Stimulated activated CD4-positive, alpha-beta T cell treated with anti-CD3 and anti-CD28 coated beads, Interleukin-12 subunit alpha, Interleukin-12 subunit beta, amount 100 ng/mL, for 48 hours (primary cell): ENCODE data around the gene MESP2.

Experiments used
- DNase-seq, 3 donors: peaks; one replicate each; pipeline ENCODE4 v3.0.0-alpha.2; 2020; ENCODE audit warnings: low read depth in 2 of 3, low spot score in 1 of 3

Gene MESP2

DNA sequence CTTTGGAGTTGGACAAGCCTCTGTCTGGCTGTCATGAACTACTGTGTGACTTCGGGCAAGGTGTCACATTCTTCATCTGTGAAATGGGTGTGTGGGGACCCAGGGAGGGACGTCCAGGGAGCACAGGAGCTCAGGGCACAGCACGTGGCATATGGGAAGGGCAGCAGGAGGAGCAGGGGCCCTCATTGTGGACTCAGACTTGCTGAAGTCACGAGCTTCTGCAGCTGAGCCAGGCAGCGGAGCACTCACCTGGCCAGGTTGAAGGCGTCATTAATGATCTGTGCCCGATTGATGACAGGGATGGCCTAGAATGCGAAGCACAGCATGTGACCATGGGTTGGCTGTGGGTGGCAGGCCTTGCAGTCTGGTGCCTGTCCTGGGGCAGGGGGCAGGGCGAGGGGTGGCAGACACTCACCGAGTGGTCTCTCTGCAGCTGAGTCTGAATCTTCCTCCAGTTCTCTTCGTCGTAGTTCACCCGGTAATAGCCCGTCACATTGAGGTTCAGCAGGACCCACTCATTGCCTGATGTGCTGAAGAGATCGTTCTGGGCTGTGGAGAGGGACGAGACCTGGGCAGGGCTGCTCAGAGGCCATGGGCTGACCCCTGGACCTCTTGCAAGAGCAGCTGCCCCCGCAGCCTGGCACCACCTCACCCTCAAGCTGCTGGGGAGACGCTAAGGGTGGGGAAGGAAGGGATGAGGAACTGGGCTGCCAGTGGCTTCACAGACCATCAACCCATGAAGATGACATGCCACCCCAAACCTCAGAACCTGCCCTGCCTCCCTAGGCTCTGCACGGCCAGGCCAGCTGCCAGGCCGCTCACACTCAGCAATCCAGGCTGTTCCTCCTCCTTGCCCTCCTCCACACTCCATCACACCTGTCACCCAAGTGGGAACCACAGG is 23.1 kb downstream of the MESP2 start:
- no peak for DNase-seq

DNA sequence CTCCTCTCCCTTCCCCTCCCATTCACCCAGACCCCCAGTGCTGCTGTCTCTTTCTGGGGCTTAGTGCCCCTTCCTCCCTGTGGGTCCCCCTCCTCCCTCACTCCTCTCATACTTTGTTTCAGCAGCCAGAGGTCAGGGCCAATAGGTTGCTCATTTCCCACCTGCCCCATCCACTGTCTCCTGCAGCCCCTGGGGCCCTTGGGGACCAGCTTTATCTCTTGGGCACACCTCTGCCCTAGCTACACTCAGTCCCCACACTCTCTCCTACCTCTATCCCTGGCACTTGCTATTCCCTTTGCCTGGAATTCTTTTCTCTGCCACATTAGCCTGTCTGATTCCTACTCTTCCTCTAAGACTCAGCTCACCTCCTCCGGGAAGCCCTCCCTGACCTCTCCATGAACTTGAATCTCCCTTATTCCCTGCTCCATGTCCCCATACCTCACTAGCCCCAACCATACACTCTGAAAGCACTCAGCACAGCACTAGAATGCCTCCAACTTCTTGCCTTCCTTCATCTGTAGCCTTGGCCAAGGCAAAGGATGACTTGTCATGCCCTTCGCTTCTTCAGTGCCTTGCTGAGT is 23.9 kb downstream of the MESP2 start:
- DNase-seq: no peak

DNA sequence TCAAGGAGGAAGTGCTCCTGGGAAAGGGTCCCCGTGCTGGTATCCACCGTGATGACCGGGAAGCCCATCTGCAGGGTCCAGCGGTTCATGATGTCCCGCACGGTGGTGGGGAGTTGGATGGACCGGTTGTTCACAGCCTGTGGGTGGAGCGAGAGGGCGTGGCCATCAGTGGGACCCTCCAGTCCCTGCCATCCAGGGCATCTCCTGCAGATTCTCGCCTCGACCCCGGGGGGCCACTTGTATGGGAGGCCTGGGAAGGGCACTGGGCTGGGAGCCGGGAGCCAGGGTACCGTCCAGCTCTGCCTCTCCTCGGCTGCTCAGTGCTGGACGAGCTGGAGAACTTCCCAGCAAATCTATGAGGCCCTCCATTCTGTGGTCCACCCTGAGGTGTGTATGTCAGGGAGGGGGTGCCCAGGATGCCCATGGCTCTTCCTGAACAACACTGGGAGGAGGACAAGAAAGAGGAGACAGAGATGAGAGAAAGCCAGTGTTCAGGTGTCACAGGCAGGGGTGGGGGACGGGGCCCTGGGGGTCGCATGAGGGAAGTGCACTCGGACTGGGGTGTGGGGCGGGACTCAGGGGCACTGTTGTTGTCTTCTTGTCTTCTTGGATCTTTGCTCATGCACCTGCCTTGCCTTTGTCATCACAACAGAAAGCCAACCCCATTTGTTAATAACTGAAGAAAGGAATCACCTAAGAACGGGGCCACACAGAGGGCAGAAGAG is 25.5 kb downstream of the MESP2 start:
- DNase-seq: no peak

DNA sequence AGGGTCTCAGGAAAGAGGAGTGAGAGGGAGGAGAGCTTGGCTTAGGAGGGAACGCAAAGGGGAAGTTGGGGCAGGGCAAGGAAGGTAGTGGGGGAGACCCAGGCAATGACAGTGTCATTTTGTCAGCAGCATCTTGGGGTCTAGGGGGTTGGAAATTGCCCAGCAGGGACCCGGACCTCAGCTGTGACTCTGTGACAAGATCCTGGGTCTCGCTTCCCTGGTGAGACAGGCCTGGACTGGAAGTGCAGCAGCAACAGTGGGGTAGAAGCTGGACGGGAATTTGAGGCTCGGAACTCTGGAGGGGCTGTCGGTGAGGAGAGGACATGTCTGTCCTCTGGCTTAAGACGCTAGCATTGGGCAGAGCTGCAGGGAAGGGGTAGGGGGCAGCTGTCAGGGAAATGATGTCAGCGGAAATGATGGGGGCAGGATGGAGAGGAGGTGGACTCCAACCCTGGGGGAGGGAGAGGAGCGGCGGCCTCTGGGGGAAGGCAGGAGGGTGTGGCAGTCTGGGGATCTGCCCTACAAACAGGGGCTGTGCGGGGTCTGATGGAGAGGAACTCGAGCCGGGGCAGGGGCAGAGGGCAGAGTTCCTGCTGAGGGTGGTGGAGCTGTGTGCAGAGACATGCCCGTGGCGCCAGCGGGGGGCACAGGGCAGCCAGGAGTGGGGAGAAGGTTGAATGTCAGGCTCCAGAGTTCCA is 26.2 kb downstream of the MESP2 start:
- DNase-seq: no peak

DNA sequence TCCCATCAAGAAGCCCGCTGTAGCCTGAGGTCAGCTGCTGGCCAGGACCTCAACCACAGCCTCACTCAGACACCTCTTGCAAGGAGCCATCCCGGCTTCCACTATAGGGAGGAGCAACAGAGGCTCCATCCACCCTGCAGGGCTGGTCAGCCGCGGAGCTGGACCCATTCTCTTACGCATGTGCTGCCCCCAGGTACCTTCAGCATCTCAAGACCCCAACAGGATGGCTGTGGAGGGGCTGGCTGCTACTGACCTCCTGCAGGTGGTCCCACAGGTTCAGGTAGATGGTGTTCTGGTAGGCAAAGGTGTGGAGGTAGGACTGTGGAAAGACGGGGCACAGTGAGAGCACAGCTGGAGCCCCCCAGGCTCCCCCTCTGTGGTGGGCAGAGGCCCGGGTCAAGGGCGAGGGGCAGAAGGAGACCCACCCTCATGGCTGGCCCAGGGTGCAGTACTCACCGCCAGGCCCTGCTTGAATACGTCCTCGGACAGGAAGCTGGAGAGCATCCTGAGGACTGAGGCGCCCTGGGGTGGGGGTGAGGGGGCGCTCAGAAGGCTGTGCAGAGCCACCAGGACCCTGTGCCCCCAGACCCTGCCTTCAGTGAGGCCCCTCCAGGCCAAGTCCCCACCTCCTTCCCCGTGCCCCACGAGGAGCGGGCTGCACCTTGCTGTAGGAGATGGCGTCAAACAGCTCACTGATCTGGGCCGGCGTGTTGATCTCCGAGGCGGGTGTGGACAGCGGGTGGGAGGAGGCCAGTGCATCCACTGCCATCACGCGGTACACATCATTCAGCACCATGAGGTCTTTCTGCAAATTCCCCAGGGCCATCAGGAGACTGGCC is 27.1 kb downstream of the MESP2 start:
- no peak for DNase-seq

DNA sequence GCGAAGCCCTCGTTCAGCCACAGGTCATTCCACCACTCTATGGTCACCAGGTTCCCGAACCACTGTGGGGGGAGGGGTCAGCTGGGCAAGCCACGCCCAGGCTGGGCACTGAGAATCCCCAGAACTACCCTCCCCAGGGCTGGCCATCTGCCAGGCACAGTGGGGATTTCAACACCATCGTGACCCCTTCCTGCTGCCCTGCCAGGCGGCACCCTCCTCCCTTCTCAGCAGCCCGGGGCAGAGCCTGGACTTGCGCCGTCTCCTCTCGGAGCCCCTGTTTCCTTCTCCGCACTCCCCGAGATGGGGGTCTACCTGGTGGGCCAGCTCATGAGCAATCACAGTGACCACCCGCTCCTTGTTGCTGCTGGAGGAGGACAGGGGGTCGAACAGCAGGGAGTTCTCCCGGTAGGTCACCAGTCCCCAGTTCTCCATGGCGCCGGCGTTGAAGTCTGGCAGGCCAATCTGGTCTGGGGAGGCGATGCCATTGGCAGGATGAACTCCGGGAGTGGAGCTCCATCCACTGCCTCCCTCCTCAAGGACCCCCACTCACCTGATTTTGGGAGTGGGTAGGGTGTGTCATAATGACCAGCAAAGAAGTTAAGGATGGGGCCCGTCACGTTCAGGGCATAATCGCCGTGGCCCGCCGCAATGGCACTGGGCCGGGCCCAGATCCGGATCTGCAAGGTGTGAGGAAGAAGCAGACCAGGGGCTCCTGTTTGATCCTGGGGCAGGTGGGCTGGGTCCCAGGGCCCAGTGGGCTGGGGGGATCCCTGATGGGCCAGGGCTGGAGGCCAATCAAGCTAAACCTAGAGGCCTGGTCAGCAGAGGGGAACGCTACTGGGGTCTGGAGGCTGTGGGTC is 28.0 kb downstream of the MESP2 start:
- DNase-seq: no peak

DNA sequence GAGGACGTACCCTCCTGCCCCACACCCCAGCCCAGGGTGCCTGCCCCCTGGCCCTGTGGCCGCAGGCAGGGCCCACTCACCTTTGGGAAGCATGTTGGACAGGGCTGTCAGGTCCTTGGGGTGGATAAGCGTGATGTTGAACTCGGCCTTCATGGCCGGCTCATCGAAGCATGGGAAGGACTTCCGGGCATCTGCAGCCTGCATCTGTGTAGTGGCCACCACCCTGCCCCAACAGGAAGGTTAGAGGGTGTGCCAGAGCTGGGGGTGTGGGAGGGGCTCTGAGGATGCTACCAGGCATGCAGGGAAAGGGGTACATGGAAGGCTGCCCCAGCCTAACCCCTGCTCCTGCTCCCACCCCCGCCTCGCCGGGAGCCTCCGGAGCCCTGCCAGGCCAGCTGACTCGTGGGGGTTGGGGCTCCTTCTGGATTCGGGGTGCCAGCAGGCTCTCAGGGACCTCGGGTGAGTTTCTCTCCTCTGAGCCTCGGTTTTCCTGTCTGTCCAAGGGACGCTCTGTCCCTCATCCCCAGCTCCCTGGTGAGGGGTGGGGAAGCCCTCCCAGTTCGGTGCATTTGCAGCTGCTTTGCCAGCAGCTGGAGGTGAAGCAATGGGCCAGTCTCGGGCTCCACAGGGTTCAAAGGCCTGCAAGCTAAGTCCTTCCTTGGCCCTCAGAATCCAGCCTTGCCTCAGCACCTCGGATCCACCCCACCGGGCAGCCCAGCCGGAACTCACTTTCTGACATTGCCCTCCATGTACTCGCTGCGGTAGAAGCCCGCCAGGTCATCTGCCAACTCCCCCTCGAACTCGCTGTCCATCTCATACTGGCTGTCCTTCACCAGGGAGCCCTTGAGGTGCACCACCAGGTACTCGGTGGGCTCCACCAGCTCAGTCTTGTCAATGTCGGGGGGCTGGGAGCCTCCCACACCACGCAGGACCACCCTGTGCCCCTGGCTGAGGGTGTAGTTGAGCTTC is 29.4 kb downstream of the MESP2 start:
- no peak for DNase-seq

DNA sequence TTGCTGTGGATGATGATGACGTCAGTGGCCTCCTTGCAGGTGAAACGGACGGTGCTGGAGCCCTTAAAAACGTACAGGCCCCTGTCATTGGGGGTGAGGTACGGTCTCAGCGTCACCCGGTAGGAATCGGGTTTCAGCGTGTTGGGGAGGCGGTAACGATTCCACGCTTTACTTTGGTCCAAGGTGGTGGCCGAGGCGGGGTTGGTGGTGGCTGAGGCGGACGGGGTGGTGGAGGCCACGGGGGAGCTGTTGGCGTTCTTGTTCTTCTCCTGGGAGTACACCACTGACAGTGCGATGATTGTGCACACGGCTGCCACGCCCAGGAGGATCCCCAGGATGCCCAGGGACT is 30.1 kb downstream of the MESP2 start:
- no peak for DNase-seq

DNA sequence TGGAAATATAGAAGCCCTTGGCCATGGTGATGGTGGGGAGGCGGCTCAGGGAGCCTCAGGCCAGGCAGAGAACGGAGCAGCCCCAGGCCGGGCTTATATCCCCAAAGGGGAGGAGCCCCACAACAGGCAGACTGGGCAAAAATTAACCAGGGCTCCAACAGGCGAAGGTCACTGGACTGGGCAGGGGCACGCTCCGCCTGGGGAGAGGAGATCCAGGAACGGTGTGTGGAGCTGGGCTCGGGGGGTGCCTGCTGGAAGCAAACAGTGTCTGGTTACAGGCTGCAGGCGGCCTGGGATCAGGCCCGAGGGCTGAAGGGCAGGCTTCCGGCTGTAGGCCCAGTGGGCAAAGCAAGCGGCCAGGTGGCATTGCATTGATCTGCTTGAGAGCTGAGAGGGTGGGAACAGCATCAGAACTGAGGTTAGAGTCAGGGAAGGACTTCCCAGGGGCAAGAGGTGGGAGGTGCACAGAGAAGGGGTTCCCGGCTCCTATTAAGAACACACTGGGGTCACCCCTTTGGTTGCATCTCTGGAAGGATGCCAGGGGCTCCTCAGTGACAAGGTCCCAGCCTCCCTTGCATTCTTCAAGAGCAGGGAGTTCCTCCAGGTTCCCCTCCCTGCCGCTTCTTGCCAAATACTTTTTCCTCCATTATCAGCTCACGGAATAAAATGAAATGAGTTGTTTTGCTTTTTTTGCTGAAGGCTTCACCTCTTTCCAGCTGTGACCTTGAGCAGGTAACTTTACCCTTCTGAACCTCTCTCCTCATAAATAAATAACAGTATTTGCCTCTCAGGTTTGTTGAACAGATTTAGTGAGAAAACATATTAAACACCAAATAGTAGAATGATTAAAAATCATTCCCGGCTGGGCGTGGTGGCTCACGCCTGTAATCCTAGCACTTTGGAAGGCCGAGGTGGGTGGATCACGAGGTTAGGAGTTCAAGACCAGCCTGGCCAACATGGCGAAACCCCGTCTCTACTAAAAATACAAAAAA is 30.7 kb downstream of the MESP2 start:
- no peak for DNase-seq

DNA sequence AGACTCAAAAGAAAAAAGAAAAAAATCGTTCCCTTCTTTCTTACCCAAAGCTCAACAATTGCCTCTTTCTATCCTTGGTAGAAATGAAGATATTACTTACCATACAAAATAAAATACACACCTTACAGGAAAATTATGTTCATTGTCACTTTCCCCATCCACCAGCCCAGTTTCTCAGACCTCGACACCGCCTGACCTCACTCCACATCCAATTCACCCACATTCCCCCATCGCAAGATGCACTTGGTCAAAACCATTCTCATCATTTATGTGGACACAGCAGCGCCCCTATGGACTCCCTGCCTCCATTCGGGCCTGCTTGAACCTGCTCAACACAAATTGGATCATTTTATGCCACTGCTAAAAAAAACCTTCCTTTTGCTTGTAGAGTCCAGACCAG is 31.6 kb downstream of the MESP2 start:
- no peak for DNase-seq

DNA sequence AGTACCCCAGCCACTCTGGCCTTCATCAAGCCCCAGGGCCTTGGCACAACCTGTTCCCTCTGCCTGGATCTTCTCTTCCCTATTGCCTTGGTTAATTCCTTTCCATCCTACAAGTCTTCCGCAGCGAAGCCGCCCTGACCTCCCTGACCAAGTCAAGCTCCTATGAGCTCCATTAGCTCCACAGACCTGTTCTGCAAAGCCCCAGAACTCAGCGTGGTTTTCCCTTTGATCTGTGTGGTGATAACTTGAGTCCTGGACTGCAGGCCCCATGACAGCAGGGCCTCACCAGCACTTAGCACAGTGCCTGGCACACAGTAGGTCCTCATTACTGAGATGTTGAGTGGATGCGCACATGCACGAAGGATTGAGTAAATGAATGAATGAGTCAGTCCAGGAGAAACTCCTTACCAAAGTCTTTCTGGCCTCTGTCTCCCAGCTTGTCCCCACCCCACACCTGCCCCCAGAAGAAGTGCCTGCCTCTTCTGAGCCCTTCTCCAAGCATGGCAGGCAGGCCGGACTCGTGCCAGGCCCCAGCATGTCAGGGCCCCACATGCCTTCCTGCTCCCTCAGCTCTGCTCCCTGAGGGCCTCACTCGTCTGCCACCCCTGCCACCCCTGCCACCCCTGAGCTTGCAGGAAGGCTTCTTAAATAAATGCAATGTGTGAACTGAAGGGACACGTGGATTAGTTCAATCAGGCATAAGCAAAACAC is 32.2 kb downstream of the MESP2 start:
- no peak for DNase-seq

DNA sequence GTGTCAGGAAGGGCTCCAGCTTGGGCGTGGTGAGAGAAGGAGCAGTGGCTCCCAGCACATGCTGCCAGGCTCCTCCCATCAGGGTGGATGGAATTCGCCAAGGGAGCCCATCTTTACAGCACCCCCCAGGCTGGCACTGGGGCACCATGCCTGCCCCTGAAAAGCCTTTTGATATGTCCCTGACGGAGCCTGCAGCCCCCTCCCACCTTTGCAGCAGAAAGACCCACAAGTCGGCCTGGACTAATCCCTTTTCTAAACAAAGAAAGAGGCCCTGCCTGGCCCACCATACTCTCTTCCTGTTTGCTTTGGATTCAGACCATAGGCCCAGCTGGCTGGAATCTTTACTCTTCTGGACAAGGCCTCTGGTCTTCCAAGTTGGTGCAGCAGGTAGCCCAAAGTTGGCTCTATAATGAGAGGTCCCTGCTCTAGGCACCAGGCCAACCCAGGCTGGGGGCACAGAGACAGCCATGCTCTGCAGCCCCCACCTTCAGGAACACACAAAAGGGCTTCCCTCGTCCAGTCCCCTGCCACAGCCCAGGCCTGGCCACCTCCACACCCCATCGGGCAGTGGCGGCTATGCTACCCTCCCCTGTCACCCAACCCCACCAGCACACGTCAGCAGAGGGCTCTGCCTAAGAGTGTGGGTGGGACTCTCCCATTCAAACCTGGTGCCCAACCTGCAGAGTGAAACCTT is 33.1 kb downstream of the MESP2 start:
- no peak for DNase-seq

DNA sequence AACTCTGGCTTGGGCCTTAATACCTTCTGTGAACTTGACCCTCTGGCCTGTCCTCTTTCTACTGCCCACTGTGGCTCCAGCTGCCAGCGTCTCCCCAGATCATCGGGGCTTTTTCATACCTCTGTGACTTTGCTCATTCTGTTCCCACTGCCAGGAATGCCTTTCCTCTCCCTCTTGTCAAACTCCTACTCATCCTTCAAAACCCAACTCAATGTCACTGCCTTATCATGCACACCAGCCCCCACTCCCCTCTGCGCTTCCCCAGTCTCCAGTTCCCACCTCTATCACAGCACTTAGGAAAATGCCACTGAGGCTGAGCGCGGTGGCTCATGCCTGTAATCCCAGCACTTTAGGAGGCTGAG is 33.6 kb downstream of the MESP2 start:
- DNase-seq: no peak

DNA sequence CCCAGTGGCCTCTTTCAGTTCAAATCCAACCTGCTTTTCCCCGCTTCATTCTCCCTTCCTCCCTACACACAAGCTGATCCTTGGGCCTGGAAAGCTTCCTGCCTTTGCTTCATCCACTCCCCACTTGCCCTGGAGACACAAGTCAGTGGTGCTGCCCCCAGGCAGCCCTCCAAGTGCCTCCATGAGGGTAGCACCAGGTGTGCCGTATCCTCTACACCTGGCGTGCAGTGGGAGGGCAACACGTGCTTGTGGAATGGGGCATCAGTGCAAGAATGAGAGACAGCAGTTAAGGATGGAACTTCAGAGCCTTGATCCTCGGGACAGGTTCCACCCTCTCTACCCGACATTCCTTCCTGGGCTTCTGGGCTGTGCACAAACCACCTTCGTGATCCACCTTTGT is 34.7 kb downstream of the MESP2 start:
- no peak for DNase-seq

DNA sequence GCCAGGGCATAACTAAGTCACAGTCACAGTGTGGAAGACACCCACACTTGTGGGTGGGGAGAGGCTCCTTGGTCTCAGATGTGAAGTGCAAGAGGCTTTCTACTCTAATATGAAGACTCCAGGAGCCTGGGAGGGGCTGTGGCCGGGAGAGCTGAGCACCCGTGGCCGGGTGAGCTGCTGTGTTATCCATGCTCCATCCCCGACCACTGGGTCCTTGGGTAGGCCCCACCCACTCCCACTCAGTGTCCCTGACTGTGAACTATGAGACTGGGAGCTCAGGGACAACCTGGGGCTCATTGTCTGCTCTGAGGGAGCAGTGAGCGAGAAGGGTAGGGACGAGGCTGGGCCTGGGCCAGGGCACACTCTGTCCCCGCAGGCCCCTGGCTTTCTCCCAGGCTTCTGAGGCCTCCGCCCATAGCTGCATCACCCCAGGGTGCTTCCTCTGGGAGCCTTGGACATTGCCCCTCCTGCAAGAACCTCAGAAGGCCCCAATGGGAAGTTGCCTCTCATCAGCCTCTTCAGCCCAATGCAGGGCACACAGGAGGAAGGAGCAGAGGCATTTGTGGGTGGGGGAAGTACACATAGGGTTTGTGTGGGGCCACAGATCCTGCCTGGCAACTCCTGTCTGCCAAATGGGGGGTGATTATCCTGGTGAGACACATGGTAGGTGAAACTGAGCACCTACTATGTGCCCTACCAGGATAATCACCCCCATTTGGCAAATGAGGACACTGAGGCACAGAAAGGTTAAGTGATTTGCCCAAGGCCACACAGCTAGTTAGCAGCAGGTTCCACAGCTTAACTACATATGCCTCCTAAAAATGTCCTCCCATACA is 36.1 kb downstream of the MESP2 start:
- DNase-seq: no peak
